GM18907 (cell line): ENCODE data around the gene GCLC.
"Not testable (repeated sequence)": the region's sequence is repeated elsewhere in the genome, so short reads cannot be mapped to it uniquely, and the experiment has no call there.

Experiments
- ATAC-seq: cut with Tn5 transposase; IDR thresholded peaks from one replicate; pipeline ENCODE4 v1.9.1; 2021; ENCODE audit warnings: mild to moderate bottlenecking, moderate library complexity; ENCODE audit not compliant: unreplicated experiment

Gene GCLC

DNA sequence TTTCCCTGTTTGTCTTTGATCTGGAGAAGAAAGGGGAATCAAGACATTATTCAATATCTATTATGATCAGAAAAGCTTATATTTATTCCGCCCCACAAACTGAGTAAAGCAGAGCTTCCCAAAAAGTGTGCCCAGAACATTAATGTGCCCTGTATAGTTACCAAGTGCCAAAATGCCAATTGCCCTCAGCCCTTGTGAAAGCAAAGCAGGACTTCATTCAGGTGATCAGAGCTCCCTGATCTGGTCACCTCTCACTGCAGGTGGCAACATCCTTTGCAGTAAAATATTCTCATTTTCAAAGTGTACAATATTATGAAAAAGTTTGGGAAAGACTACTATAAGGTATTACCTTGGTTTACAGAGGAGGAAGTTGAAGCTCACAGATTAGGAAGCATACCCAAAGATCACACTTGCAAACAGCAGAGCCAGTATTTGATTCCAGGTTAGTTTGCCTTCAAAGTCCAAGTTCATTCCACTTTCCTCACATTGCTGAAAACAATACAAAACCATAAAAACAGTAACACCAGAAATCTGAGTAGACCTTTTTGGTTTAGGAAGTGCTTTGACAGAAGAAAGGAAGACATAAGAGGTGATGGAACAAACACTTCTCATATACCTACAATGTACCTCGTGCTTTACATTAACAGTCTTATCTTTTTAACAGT is 19.6 kb upstream of the GCLC start:
- no peak for ATAC-seq

DNA sequence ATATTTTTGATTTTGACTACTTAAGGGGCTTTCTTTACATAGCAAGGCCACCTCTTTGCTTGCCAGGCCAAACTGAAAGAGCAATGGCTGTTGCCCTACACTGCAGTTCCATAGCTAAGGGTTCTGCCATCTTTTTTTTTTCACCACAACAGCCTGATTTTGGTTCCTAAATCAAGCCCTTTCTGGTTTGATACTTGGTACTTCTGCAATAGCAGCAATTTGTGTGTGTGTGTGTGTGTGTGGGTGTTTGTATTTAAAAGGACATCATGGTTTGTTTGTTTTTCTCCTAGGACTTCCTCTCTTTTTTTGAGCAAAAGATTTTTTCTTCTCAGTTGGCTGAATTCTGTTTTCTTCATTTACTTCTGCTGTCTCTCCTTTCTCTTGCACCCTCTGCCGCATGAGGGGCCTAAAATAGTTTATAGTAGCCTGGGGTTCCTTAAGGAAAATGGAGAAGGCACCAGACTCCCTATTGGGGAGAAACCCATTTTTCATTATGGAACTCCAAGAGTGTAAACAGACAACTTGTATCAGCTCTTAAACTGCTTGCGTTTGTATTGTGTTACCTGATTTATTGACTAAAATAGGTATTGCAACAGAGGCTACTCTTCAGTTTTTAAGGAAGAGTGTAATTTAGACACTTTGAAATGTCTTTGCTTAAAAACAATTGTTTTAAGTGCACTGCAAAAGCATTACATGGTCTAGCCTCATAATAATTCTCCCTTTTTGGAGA is 12.2 kb upstream of the GCLC start:
- no peak for ATAC-seq

DNA sequence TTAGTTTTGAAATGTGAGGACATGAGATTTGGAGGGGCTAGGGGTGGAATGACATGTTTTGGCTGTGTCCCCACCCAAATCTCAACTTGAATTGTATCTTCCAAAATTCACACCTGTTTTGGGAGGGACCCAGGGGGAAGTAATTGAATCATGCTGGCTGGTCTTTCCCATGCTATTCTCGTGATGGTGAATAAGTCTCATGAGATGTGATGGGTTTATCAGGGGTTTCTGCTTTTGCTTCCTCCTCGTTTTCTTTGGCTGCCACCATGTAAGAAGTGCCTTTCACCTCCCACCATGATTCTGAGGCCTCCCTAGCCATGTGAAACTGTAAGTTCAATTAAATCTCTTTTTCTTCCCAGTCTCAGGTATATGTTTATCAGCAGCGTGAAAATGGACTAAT is 8.7 kb upstream of the GCLC start:
- ATAC-seq, result not testable (repeated sequence)

GRCh38 chr6:53551681-53552080 is 6.8 kb upstream of the GCLC start:
- not testable (repeated sequence) for ATAC-seq

GRCh38 chr6:53547811-53548496 is 3.1 kb upstream of the GCLC start:
- ATAC-seq, result peak; percentile 81

- peak; percentile 13 for ATAC-seq
Measured at GRCh38 chr6:53547166-53547810, 2.4 kb upstream of the GCLC start.

DNA sequence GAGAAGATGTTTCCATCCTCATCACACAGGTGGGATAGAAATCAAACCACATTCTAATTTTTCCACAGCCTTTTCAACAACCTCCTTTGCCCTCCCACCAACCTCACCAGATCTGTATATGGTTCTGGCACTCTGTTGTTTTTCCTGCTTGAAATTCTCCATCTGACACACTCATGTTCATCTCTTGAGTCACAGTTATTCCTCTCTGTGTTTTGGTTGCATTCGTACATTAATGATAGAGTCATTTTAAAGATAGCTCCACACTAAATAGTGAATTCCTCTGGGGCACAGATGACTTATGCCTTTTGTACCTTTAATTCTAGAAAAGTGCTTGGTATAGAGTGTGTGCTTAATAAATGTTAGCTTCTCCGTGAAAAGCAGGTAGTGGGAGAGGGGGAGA is 1.4 kb upstream of the GCLC start:
- no peak for ATAC-seq

DNA sequence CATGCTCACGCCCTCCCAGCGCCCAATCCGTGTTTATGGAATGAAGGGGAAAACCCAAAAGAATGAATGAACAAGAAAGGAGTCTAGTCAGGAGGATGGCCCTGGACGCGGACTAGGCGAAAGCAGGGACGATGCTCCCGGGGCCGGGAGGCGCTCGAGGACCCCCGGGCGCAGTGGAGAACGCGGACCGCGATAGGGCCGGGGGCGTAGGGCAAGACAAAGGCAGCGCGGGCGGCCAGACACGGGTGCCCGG is 758 bp downstream of the GCLC start:
- no peak for ATAC-seq

GRCh38 chr6:53543359-53544216 is 1.3 kb downstream of the GCLC start:
- ATAC-seq, result no peak

GRCh38 chr6:53541900-53542299 is 3.0 kb downstream of the GCLC start:
- ATAC-seq, result no peak

DNA sequence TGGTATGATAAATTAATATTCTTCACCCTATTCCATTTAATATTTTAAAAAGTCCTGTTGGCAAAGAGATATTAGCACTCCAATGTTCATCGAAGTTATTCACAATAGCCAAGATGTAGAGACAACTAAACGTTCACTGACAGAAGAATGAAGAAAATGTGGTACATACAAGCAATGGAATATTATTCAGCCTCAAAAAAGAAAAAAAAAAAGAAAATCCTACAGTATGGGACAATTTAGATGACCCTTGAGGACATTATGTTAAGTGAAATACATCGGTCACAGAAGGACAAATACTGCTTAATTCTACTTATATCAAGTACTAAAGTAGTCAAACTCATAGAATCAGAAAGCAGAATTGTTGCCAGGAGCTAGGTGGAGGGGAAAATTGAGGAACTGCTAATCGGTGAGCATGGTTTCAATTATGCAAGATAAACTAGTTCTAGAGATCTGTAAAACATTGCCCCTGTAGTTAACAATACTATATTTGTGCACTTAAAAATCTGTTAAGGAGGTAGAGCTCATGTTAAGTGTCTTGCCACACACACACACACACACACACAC is 4.7 kb downstream of the GCLC start:
- ATAC-seq, result no peak

DNA sequence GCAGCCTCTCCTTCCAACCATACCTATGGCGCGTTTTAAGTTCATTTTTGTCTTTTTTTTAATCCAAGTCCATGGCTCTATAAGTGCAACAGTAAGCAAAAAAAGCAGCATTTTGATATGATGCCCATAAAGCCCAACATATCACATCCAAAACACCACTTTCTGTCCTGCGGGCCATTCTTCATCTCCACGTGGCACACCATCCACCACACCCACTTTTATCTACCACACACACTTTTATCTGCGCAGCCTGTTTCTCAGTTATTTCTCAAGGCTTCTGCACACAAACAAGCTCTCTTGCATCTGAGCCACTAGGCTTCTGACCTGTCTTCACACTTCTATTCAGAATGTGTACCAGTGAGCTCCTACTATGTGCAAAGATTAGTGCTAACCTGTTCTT is 5.3 kb downstream of the GCLC start:
- ATAC-seq, result no peak

GRCh38 chr6:53536561-53536960 is 8.3 kb downstream of the GCLC start:
- ATAC-seq, result no peak

GRCh38 chr6:53532942-53533341 is 12.0 kb downstream of the GCLC start:
- no peak for ATAC-seq

GRCh38 chr6:53532061-53532797 is 12.7 kb downstream of the GCLC start:
- no peak for ATAC-seq

DNA sequence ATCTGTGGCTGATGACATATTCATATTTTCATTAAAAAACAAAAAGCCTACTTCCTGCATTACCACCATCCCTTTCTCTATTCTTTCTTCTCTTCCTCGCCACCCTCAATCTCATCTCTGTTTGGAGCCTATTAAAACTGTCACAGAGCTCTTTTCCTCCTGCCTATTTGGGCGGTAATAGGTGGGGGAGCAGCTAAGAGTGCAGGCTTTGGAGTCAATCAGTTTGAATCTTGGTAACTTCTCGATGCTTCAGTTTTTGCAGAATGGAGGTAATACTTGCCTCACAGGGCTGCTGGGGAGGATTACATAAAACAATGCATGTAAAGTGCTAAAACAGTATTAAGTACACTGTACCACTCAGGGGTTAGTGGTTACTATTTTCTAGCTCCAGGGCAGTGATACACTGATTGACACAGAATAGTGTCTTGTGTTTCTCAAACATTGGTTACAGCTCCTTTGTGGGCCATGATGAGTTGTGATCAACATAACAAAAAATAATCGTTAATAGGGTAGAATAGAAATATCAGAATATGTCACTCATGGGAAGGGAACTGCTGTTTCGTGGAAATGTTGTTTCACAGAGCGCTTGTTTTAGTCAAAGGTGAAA is 14.0 kb downstream of the GCLC start:
- no peak for ATAC-seq

- no peak for ATAC-seq
Measured at GRCh38 chr6:53530346-53530745, 14.6 kb downstream of the GCLC start.

DNA sequence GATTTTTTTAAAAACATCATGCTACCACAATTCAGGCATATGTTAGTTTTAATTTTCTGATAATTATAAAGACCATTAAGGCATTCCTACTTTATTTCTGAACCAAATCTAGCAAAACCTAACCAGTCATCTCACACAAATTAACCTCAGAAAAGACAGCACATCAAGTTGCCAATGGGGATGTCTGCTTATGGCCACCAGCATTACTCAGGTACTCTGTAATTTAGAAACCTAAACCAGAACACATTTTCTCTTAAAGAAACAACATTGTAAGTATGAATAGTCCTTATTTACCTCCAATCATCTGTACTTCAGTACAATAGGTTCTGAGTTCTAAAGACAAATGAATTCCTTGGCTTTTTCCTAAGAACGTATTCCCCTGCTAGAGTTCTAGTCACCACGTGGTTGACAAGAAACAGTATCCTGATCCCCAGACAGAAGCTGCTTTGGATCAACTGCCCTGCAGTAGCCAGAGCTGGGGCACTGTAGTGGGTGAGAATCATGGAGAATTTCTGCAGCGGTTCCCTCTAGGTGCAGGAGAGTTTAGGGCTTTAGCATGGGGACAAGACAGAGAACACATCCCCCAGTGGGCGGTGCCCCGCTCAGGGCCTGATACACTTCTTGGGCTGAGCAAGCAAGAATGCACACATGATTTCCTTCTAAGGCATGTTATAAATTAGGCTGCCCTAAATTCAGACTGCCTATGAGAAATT is 15.4 kb downstream of the GCLC start:
- ATAC-seq, result no peak

- ATAC-seq, result no peak
Measured at GRCh38 chr6:53528107-53528506, 16.8 kb downstream of the GCLC start.
